Measurements from ENCODE around the gene CNTN4.

CNTN4 gene

DNA sequence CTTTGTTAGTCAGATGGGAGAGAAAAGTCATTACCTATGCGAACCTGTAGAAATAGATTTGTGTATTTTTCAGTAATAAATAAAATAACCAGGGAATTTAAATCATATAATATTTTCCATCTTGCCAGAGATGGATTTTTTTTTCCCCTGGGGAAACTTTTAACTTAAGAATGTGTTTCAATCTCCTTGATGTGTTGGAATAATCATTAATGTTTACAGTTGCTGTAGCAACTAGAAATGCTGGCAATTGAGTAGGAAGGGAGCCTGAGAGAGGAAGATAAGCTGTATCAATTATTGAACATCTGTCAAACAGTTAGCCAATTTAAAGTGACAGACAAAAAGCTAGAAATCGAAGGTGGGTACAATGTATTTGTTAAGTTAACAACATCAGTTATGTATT is 752.0 kb downstream of the CNTN4 start:
- Histone ChIP-seq H3K9me2 (replicated peaks; ENCODE audit: insufficient read depth, low read length) (no peaks in the 10 kb centered on the region), H2AFZ (ENCODE audit: low read length) (no peak overlapping the region), H3K4me2 (ENCODE audit: low read depth, low read length) (no peak overlapping the region), H3K9ac (ENCODE audit: low read length) (no peak overlapping the region), H3K79me2 (ENCODE audit: low read length) (no peaks in the 10 kb centered on the region), H4K20me1 (ENCODE audit: insufficient read depth, low read length) (no peaks in the 10 kb centered on the region), H3K4me3 (ENCODE audit: low read length) (no peak overlapping the region), H3F3A (ENCODE audit: insufficient read depth, low read length) (no peaks in the 10 kb centered on the region), H3K27me3 (replicated peaks; ENCODE audit: insufficient read depth, low read length) (no peaks in the 10 kb centered on the region), H3K36me3 (replicated peaks; ENCODE audit: insufficient read depth, low read length) (no peaks in the 10 kb centered on the region), H3K27ac (ENCODE audit: low read length) (no peak overlapping the region), H3K4me1 (ENCODE audit: low read length) (no peaks in the 10 kb centered on the region), H3K9me3 (replicated peaks; ENCODE audit: insufficient read depth, low read length) (no peaks in the 10 kb centered on the region)
- DNase-seq: no peak
- TF ChIP-seq, protein P1, sequence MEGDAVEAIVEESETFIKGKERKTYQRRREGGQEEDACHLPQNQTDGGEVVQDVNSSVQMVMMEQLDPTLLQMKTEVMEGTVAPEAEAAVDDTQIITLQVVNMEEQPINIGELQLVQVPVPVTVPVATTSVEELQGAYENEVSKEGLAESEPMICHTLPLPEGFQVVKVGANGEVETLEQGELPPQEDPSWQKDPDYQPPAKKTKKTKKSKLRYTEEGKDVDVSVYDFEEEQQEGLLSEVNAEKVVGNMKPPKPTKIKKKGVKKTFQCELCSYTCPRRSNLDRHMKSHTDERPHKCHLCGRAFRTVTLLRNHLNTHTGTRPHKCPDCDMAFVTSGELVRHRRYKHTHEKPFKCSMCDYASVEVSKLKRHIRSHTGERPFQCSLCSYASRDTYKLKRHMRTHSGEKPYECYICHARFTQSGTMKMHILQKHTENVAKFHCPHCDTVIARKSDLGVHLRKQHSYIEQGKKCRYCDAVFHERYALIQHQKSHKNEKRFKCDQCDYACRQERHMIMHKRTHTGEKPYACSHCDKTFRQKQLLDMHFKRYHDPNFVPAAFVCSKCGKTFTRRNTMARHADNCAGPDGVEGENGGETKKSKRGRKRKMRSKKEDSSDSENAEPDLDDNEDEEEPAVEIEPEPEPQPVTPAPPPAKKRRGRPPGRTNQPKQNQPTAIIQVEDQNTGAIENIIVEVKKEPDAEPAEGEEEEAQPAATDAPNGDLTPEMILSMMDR (IDR thresholded peaks at IDR 0.05; ENCODE audit: low read length): no peak
- no peak for TF ChIP-seq EZH2phosphoT487 (IDR thresholded peaks at IDR 0.05; ENCODE audit: low read length)

DNA sequence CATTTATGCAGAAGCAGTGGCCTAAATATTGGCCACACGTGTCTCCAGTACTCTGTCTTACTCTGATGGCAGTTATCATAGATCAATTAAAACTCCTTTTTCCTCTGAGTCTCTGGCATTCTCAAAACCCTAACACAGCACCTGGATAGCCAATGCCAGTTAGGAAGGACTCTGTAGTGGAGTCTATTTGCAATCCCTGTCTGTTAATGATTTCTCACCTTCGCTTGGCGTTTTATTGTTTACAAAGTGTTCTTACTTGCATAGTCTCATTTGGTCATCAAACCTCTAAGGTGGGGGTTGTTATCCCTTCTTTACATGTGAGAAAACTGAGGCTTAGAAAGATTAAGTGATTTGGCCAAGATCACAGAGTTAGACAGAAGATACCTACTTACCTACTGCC is 752.7 kb downstream of the CNTN4 start:
- Histone ChIP-seq H3K9me2 (replicated peaks; ENCODE audit: insufficient read depth, low read length) (no peaks in the 10 kb centered on the region), H3F3A (ENCODE audit: insufficient read depth, low read length) (no peaks in the 10 kb centered on the region), H4K20me1 (ENCODE audit: insufficient read depth, low read length) (no peaks in the 10 kb centered on the region), H3K9ac (ENCODE audit: low read length) (no peak overlapping the region), H3K4me2 (ENCODE audit: low read depth, low read length) (no peak overlapping the region), H3K4me3 (ENCODE audit: low read length) (no peak overlapping the region), H3K9me3 (replicated peaks; ENCODE audit: insufficient read depth, low read length) (no peaks in the 10 kb centered on the region), H3K27me3 (replicated peaks; ENCODE audit: insufficient read depth, low read length) (no peaks in the 10 kb centered on the region), H3K4me1 (ENCODE audit: low read length) (no peaks in the 10 kb centered on the region), H3K27ac (ENCODE audit: low read length) (no peak overlapping the region), H2AFZ (ENCODE audit: low read length) (no peak overlapping the region), H3K36me3 (replicated peaks; ENCODE audit: insufficient read depth, low read length) (no peaks in the 10 kb centered on the region), H3K79me2 (ENCODE audit: low read length) (no peaks in the 10 kb centered on the region)
- TF ChIP-seq EZH2 (optimal IDR thresholded peaks at IDR 0.05; ENCODE audit: low read depth, low read length): no peak
- TF ChIP-seq, protein P1 (IDR thresholded peaks at IDR 0.05; ENCODE audit: low read length): no peak
- TF ChIP-seq EZH2phosphoT487 (IDR thresholded peaks at IDR 0.05; ENCODE audit: low read length): no peak
- DNase-seq: no peak

DNA sequence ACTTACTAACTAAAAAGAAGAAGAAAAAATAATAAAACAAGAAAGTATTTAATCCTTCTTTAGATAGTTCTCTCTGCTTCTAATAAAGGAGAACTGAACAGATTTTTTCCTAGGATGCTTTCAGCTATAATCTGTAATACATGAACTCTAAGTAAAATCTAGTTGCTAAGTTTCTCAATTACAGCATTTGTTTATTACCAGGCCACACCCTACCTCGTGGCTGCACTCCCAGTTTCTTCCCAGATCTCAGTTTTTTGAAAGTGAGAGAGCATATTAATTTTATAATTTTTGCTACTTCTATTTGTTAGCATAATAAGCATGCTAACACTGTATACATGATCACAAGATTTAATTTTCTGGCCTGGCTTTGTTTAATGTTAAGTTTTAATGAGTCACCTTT is 753.2 kb downstream of the CNTN4 start:
- no peaks in the 10 kb centered on the region for H3K9me3 ChIP-seq (replicated peaks; ENCODE audit: insufficient read depth, low read length)
- H3K9me2 ChIP-seq (replicated peaks; ENCODE audit: insufficient read depth, low read length): no peaks in the 10 kb centered on the region
- DNase-seq: no peak
- no peaks in the 10 kb centered on the region for H3K36me3 ChIP-seq (replicated peaks; ENCODE audit: insufficient read depth, low read length)
- no peak overlapping the region for H3K4me2 ChIP-seq (ENCODE audit: low read depth, low read length)
- no peak overlapping the region for H3K4me3 ChIP-seq (ENCODE audit: low read length)
- no peak overlapping the region for H3K9ac ChIP-seq (ENCODE audit: low read length)
- H4K20me1 ChIP-seq (ENCODE audit: insufficient read depth, low read length): no peaks in the 10 kb centered on the region
- H3K27ac ChIP-seq (ENCODE audit: low read length): no peak overlapping the region
- H3K79me2 ChIP-seq (ENCODE audit: low read length): no peaks in the 10 kb centered on the region
- H3K27me3 ChIP-seq (replicated peaks; ENCODE audit: insufficient read depth, low read length): no peaks in the 10 kb centered on the region
- no peaks in the 10 kb centered on the region for H3F3A ChIP-seq (ENCODE audit: insufficient read depth, low read length)
- no peak overlapping the region for H2AFZ ChIP-seq (ENCODE audit: low read length)
- TF ChIP-seq EZH2 (optimal IDR thresholded peaks at IDR 0.05; ENCODE audit: low read depth, low read length): no peak
- no peak for TF ChIP-seq EZH2phosphoT487 (IDR thresholded peaks at IDR 0.05; ENCODE audit: low read length)
- TF ChIP-seq, protein P1 (IDR thresholded peaks at IDR 0.05; ENCODE audit: low read length): no peak
- H3K4me1 ChIP-seq (ENCODE audit: low read length): no peaks in the 10 kb centered on the region
